Activated naive CD8-positive, alpha-beta T cell treated with anti-CD3 and anti-CD28 coated beads, Interleukin-2, amount 10 ng/mL, durations not matched to agents 7 days and 5 days (primary cell): ENCODE data around the gene R3HDML. TPM values are rescaled to one million over a fixed set of nuclear protein-coding genes. Genes with fewer than 3 reads are reported as not detected.
"Not testable (repeated sequence)": the region's sequence is repeated elsewhere in the genome, so short reads cannot be mapped to it uniquely, and the experiment has no call there.

Experiments
- ATAC-seq: fragments of 150-1000 bp; cut with Tn5 transposase; one replicate; pipeline ENCODE4 v1.10.0; 2021; ENCODE audit warnings: low read depth, moderate library complexity
- POLR2A ChIA-PET: fragments of 350-600 bp; sonication (Branson Sonifier 250); formaldehyde crosslinking; loops from one replicate; lab custom pipeline; 2021; ENCODE audit warnings: antibody characterized with exemption; lab: Charles Lee
- DNase-seq: peaks from one replicate; pipeline ENCODE4 v3.0.0; 2021
- H3K27ac Mint-ChIP-seq: one replicate; pipeline ENCODE4 v1.8.0; 2022; ENCODE audit warnings: mild to moderate bottlenecking, mixed read lengths
- H3K27me3 Mint-ChIP-seq: one replicate; pipeline ENCODE4 v1.8.0; 2022; ENCODE audit warnings: mild to moderate bottlenecking, moderate library complexity, mixed read lengths
- H3K36me3 Mint-ChIP-seq: one replicate; pipeline ENCODE4 v1.8.0; 2021; ENCODE audit warnings: mild to moderate bottlenecking, mixed read lengths
- H3K4me1 Mint-ChIP-seq: one replicate; pipeline ENCODE4 v1.8.0; 2021; ENCODE audit warnings: mixed read lengths
- H3K4me3 Mint-ChIP-seq: one replicate; pipeline ENCODE4 v1.8.0; 2022; ENCODE audit warnings: mild to moderate bottlenecking, moderate library complexity, mixed read lengths
- H3K9me3 Mint-ChIP-seq: one replicate; pipeline ENCODE4 v1.8.0; 2021; ENCODE audit warnings: mixed read lengths
- total RNA-seq, 2 experiments: library from RNA; stranded (reverse); gene quantifications; one replicate each; pipeline ENCODE4 v1.2.3, GENCODE V29; 2021

R3HDML gene
- total RNA-seq, 2 experiments from 2014 or later, result not detected

DNA sequence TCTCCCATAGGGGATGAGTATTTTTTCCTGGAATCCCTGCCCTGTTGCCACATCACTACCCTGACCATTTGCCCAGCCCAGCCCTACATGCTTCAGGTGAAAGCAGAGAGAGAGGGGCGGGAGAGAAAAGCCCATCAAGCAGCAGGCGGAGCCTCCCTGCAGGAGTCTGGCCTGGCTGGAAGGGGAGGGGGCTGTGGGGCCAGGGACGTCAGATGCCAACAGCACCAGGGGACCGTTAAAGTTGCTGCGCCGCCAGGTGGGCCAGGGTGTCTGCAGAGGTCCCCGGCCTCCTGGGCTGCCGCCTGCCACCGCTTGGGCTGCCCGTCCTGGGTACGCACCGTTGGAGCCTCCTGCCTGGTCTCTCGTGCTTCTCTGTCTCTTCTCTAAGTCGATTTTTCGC lies 757 bp upstream of the R3HDML start:
- Mint-ChIP-seq H3K36me3 (no peaks in the 10 kb centered on the region), H3K27me3 (no peaks in the 10 kb centered on the region), H3K4me3 (no peak overlapping the region), H3K9me3 (no peaks in the 10 kb centered on the region), H3K27ac (no peak overlapping the region), H3K4me1 (no peaks in the 10 kb centered on the region)
- no peak for DNase-seq
- no peak for ATAC-seq
- POLR2A ChIA-PET, result no interaction called here

DNA sequence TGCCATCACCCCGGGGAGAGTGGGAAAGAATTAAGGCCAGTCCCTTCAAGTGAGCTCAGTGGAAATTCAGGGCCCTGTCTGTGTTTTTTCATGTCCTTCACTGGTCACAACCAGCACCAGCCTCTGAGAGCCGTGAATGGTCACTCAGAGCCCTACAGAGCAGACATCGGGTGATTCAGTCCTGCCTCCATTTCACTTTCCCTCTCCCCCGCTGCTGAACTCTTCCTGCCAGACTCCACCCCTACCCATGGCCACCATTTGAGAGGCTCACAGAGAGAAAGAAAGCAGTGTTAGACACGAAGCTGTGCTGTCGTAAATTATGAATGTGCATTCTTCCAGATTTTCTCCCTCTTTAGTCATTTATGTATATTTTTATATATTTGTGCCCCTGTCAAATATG lies 5.4 kb downstream of the R3HDML start:
- ATAC-seq (no peak), DNase-seq (no peak)
- Mint-ChIP-seq H3K36me3 (no peaks in the 10 kb centered on the region), H3K4me1 (no peaks in the 10 kb centered on the region), H3K27ac (no peak overlapping the region), H3K27me3 (no peaks in the 10 kb centered on the region), H3K9me3 (no peaks in the 10 kb centered on the region), H3K4me3 (no peak overlapping the region)
- POLR2A ChIA-PET, result no interaction called here

DNA sequence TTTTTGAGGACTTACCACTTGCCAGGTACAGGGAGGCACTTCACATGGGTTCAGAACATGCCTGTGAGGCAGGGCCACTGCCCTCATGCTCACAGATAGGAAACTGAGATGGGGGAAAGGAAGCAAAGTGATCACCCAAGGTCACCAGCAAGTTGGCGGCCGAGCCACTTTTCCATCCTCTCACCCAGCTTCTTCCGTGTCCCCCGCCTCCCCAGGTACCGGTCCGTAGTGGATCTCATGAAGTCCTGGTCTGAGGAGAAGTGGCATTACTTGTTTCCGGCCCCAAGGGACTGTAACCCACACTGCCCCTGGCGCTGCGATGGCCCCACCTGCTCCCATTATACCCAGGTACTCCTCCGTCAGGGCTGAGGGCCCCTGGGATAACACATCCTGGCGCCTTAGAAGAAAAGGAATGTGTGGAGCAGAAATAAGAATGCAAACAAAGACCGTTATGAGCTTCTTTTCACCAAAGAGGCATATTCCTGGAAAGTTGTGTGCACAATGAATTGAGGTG lies 6.4 kb downstream of the R3HDML start:
- no peak for ATAC-seq
- Mint-ChIP-seq H3K4me3 (no peak overlapping the region), H3K27me3 (no peaks in the 10 kb centered on the region), H3K9me3 (no peaks in the 10 kb centered on the region), H3K36me3 (no peaks in the 10 kb centered on the region), H3K27ac (no peak overlapping the region), H3K4me1 (no peaks in the 10 kb centered on the region)
- POLR2A ChIA-PET, result no interaction called here
- DNase-seq, result no peak

DNA sequence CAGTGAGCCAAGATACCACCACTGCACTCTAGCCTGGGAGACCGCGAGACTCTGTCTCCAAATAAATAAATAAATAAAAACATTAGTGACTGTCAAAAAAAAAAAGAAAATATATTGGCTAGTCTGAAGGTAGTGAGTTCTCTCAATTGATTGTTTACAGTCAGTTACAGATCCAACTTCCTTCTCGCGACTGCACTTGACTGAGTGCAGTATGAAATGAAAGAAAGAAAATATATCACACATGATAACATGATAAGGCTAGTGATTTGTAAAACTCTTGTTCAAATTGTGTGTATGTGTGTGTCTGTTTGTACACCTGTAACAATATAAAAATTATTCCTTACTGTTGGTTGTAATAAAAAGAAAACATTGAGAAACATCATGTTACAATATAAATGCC lies 7.9 kb downstream of the R3HDML start:
- Mint-ChIP-seq H3K4me1 (no peaks in the 10 kb centered on the region), H3K9me3 (no peaks in the 10 kb centered on the region), H3K27ac (no peak overlapping the region), H3K27me3 (no peaks in the 10 kb centered on the region), H3K4me3 (no peak overlapping the region), H3K36me3 (no peaks in the 10 kb centered on the region)
- DNase-seq, result no peak
- POLR2A ChIA-PET, result no interaction called here
- ATAC-seq, result no peak

DNA sequence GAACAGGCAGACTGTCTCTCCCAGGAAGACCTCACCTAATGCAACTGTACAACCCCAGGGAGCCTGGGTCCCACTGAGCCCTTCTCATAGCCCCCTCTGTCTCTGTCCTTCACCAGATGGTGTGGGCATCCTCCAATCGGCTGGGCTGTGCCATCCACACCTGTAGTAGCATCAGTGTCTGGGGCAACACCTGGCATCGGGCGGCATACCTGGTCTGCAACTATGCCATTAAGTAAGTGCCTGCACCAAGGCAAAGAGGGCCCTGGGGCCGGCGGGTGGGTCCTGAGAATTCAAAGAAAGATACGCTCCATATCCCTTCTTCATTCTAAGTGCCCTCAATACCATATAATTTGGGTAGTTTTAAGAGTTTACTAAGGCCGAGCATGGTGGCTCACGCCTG lies 8.3 kb downstream of the R3HDML start:
- Mint-ChIP-seq H3K36me3 (no peaks in the 10 kb centered on the region), H3K4me1 (no peaks in the 10 kb centered on the region), H3K9me3 (no peaks in the 10 kb centered on the region), H3K4me3 (no peak overlapping the region), H3K27ac (no peak overlapping the region), H3K27me3 (no peaks in the 10 kb centered on the region)
- ATAC-seq (no peak), DNase-seq (no peak)
- POLR2A ChIA-PET, result no interaction called here

DNA sequence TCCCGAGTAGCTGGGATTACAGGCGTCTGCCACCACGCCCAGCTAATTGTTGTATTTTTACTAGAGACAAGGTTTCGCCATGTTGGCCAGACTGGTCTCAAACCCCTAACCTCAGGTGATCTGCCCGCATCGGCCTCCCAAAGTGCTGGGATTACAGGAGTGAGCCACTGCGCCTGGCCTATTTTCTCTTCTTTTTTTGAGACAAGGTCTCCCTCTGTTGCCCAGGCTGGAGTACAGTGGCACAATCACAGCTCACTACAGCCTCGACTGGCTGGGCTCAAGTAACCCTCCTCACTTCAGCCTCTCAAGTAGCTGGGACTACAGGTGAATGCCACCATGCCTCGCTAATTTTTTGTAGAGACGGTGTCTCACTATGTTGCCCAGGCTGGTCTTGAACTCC lies 9.1 kb downstream of the R3HDML start:
- H3K4me1 Mint-ChIP-seq, H3K27me3 Mint-ChIP-seq, H3K4me3 Mint-ChIP-seq, DNase-seq, H3K36me3 Mint-ChIP-seq, H3K9me3 Mint-ChIP-seq, H3K27ac Mint-ChIP-seq, ATAC-seq, POLR2A ChIA-PET: not testable (repeated sequence)

DNA sequence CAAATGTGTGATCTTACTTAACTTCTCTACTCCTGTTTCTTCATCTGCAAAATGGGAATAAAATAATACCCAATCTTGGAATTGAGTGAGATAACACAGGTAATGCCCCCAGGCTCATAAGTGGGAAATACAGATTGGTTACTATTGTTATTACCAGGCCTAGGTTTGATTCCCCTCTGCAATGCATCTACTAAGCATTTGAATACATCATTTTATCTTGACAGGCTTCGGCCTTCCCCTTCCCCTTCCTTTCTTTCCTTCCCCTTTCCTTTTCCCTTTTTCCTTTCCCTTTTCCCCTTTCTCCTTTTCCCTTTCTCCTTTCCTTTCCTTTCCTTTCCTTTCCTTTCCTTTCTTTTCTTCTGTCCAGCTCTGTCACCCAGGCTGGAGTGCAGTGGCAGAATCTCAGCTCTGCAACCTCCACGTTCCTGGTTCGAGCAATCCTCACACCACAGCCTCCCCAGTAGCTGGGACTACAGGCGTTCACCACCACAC lies 11.4 kb downstream of the R3HDML start:
- DNase-seq (no peak), ATAC-seq (no peak)
- no peak overlapping the region for H3K4me3 Mint-ChIP-seq
- POLR2A ChIA-PET, result no interaction called here
- no peaks in the 10 kb centered on the region for H3K36me3 Mint-ChIP-seq
- H3K27me3 Mint-ChIP-seq, result no peaks in the 10 kb centered on the region
- H3K27ac Mint-ChIP-seq, result no peak overlapping the region
- no peaks in the 10 kb centered on the region for H3K9me3 Mint-ChIP-seq
- peaks cover 8% of the 10 kb centered on the region for H3K4me1 Mint-ChIP-seq

DNA sequence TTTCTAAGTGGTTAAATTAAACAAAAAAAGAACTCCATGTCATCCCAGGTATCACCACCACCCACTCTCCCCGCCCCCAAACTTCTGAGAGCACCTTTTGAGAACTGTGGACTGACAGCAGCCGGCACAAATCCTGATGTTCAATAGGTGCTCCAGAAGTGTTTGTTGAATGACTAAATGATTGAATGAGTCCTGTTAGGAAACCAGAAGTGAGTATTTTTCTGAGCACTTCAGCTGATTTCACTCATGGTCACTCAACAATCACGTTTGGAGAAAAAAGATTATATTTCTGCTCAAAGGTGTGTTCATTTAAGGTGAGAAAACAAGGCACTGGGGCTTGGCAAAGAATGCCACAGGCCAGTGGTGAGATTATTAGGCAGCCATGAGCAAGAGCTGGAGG lies 12.5 kb downstream of the R3HDML start:
- H3K4me3 Mint-ChIP-seq, result no peak overlapping the region

DNA sequence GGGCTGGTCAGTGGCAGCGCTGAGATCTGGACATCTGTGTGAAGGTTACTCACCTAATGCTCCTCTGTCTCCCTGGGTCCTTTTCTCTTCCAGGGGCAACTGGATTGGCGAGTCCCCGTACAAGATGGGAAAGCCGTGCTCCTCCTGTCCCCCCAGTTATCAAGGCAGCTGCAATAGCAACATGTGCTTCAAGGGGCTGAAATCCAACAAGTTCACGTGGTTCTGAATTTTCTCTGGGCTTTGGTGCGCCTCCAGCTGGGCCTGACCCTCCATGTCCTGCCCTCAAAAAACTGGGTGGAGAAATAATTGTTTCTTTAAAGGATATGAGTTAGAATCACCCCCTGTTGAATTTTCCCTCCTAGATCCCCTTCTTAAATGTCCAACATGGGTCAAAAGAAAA lies 13.7 kb downstream of the R3HDML start:
- no peak overlapping the region for H3K4me3 Mint-ChIP-seq
- H3K9me3 Mint-ChIP-seq, result no peaks in the 10 kb centered on the region
- no peaks in the 10 kb centered on the region for H3K36me3 Mint-ChIP-seq
- ATAC-seq (no peak), DNase-seq (no peak)
- peaks cover 8% of the 10 kb centered on the region for H3K4me1 Mint-ChIP-seq
- H3K27ac Mint-ChIP-seq, result no peak overlapping the region
- POLR2A ChIA-PET, result no interaction called here
- no peaks in the 10 kb centered on the region for H3K27me3 Mint-ChIP-seq

More for the DNA sequence above, 12.5 kb downstream of the R3HDML start:
- POLR2A ChIA-PET, result no interaction called here
- H3K4me1 Mint-ChIP-seq, result peaks cover 8% of the 10 kb centered on the region
- H3K27ac Mint-ChIP-seq, result no peak overlapping the region
- no peak for ATAC-seq
- no peaks in the 10 kb centered on the region for H3K27me3 Mint-ChIP-seq
- DNase-seq, result no peak
- no peaks in the 10 kb centered on the region for H3K36me3 Mint-ChIP-seq
- no peaks in the 10 kb centered on the region for H3K9me3 Mint-ChIP-seq

DNA sequence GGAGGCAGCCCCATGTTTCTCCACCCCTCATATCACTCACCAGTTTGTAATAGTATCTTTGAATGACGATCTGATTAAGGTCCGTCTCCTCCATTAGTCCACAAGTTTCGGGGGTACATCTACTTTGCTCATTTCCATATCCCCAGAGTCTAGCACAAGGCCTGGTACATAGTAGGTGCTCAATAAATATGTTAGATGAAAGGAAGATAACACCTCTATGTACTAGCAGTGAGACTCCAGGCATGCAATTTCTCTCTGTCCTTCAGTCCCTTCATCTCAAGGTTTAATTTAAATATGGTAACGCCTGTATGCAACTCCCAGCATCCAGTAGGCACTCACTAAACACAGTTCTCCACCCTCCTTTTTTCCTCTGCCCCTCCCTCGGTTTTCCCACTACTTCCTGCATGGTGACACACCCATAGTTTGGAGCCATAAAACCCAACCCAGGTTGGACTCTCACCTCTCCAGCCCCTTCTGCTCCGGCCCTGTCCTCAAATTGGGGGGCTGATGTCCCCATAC lies 18.2 kb downstream of the R3HDML start:
- no peak for DNase-seq
- Mint-ChIP-seq H3K4me1 (peaks cover 8% of the 10 kb centered on the region), H3K27me3 (peaks cover under 1% of the 10 kb centered on the region), H3K27ac (no peak overlapping the region), H3K36me3 (no peaks in the 10 kb centered on the region), H3K4me3 (no peak overlapping the region), H3K9me3 (no peaks in the 10 kb centered on the region)
- POLR2A ChIA-PET, result no interaction called here
- no peak for ATAC-seq

DNA sequence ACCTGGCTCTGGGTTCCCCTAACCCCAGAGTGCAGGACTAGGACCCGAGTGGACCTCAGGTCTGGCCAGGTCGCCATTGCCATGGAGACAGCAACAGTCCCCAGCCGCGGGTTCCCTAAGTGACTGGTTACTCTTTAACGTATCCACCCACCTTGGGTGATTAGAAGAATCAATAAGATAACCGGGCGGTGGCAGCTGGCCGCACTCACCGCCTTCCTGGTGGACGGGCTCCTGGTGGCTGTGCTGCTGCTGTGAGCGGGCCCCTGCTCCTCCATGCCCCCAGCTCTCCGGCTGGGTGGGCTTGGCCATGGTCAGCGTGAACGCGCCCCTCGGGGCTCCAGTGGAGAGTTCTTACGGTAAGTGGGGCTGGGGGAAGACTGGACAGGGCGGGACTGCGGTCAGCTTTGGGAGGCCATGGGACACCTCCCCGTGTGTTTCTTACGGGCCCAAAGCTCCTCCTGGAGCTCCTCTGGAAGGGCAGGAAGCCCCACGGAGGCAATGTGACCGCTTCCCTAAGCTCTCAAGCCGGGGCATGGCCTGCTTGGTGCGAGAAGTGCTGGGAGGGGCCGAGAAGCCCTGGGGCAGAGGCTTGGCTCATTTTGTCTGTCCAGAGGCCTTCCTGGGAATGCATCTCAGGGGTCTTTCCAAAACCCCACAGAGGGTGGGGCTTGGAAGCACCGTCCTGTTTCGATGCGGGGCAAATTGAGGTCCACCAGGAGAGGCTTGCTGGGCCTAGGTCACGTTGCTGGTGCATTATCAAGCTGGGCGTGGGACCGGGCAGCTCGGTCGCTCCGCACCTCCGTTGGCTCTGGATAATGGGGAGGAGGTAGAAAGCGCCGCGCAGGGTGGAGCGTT lies 18.9 kb downstream of the R3HDML start, which contains the start of gene HNF4A:
Gene HNF4A (plus strand): TSS at position 202 of the 855 bp plus-strand sequence. CDS start 106 bp downstream, at position 308.
- no peaks in the 10 kb centered on the region for H3K36me3 Mint-ChIP-seq
- POLR2A ChIA-PET, result no interaction called here
- no peak within 1 kb of the TSS for H3K27ac Mint-ChIP-seq
- no peak for DNase-seq
- ATAC-seq, result no peak
- no peaks in the 10 kb centered on the region for H3K9me3 Mint-ChIP-seq
- peaks cover 4% of the 10 kb centered on the region for H3K27me3 Mint-ChIP-seq
- H3K4me3 Mint-ChIP-seq, result no peak within 1 kb of the TSS
- H3K4me1 Mint-ChIP-seq, result peaks cover 8% of the 10 kb centered on the region

DNA sequence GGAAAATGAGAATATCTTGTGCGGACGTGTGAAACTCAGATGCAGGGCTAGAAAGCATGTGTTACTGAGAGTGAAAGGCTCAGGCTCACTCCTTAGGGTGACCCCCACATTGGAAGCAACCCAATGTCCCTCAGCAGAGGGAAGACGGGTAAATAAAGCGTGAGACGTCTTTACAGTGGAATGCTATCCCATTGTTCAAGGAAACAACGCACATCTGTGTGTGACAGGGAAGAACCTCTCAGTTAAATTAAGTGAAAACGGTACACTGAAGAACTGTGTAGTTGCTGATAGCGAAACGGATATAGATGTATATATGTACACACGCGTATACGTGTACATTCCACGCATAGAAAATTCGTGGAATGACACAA lies 19.5 kb downstream of the R3HDML start:
- no peak overlapping the region for H3K27ac Mint-ChIP-seq
- DNase-seq (no peak), ATAC-seq (no peak)
- no peaks in the 10 kb centered on the region for H3K9me3 Mint-ChIP-seq
- H3K4me1 Mint-ChIP-seq, result peaks cover 8% of the 10 kb centered on the region
- no peak overlapping the region for H3K4me3 Mint-ChIP-seq
- POLR2A ChIA-PET, result no interaction called here
- no peaks in the 10 kb centered on the region for H3K36me3 Mint-ChIP-seq
- H3K27me3 Mint-ChIP-seq, result peaks cover 4% of the 10 kb centered on the region

DNA sequence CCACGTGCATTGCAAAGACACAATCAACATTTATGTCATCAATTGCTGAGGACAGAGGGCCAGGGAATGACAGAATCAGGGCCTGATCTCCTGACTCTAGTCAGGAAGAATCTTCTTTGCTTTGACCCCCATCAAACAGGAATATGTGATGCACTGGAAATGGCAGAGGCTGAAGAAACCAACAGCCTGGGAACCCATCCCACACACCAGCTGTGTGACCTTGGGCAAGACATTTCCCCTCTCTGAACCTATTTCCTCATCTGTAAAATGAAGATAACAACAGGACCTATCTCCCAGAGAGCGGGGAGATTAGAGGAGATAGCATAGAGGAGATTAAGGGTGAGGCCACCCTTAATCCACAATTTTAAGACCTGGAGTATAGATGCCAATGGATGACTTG lies 20.2 kb downstream of the R3HDML start:
- Mint-ChIP-seq H3K9me3 (no peaks in the 10 kb centered on the region), H3K4me3 (no peak overlapping the region), H3K27me3 (peaks cover 4% of the 10 kb centered on the region), H3K36me3 (no peaks in the 10 kb centered on the region), H3K27ac (no peak overlapping the region), H3K4me1 (peaks cover 3% of the 10 kb centered on the region)
- DNase-seq (no peak), ATAC-seq (no peak)
- POLR2A ChIA-PET, result no interaction called here

DNA sequence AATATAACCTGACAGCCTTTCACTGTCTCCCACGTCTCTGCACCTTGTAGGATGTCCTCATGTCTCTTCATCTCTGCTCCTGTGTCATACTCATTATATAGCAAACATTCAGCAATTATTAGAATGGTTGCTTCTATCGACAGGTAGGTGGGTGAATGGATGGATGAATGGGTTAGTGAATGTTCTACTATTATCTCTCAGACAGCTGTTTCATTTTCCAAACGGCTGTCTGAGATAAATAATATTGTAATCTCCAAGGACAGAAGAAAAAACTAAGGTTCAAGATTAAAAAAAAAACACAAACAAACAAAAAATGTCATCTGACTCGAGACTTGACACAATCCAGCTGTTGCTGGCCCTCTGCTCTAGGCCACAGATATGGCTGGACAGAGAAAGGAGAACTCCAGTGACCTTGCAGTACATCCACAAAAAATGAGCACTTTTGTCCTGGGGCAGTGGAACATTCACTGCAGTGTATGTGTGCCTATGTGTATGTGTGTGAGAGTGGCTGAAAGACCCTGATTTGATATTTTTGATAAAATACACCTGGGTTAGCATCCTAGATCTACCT lies 20.8 kb downstream of the R3HDML start:
- Mint-ChIP-seq H3K4me1 (no peaks in the 10 kb centered on the region), H3K27ac (no peak overlapping the region), H3K9me3 (no peaks in the 10 kb centered on the region), H3K27me3 (peaks cover 4% of the 10 kb centered on the region), H3K36me3 (no peaks in the 10 kb centered on the region), H3K4me3 (no peak overlapping the region)
- DNase-seq, result no peak
- ATAC-seq, result no peak
- POLR2A ChIA-PET, result interaction anchor here (0.6 kb wide), 1 partner anchor 47 kb away, joined by 3 read pairs; the partner anchor contains the start of gene FITM2
